Fibroblast of skin of scalp (primary cell): ENCODE data around the gene TOLLIP.
"Not testable (repeated sequence)": the region's sequence is repeated elsewhere in the genome, so short reads cannot be mapped to it uniquely, and the experiment has no call there.

Source experiments
- DNase-seq: peaks from one replicate; pipeline ENCODE4 v3.0.0-alpha.2; 2013

Gene TOLLIP

GRCh38 chr11:1343391-1344055, 34.1 kb upstream of the TOLLIP start:
- DNase-seq = no peak

DNA sequence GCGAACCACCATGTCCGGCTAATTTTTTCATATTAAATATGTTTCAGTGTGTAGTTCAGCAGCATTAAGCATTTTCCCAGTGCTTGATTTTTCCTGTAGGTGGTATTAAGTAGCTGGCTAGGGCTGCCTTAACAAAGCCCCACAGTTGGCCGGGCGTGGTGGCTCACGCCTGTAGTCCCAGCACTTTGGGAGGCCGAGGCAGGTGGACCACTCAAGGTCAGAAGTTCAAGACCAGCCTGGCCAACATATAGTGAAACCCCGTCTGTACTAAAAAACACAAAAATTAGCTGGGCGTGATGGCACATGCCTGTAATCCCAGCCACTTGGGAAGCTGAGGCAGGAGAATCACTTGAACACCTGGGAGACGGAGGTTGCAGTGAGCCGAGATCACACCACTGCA, 33.5 kb upstream of the TOLLIP start:
- no peak for DNase-seq

DNA sequence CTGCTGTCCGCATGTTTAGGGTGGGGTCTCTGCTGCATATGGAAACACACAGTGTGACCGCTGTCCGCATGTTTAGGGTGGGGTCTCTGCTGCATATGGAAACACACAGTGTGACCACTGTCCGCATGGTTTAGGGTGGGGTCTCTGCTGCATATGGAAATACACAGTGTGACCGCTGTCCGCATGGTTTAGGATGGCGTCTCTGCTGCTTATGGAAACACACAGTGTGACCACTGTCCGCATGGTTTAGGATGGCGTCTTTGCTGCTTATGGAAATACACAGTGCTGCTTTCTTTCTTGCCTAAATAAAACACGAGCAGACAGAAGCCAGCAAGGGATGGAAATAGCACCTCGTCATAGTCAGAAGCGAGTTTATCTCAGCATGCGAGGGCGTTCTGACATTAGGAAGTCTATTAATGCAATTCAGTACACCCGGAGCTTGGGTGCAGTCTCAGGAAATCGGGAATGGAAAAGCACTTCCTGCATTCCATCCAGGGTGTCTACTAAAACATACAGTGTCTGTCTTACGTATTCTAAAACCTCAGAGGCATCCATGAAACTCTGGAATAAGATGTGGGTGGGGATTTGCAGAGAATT, 32.6 kb upstream of the TOLLIP start:
- peak; percentile 42 for DNase-seq

- not testable (repeated sequence) for DNase-seq
Measured at GRCh38 chr11:1341226-1341625, 31.8 kb upstream of the TOLLIP start.

DNA sequence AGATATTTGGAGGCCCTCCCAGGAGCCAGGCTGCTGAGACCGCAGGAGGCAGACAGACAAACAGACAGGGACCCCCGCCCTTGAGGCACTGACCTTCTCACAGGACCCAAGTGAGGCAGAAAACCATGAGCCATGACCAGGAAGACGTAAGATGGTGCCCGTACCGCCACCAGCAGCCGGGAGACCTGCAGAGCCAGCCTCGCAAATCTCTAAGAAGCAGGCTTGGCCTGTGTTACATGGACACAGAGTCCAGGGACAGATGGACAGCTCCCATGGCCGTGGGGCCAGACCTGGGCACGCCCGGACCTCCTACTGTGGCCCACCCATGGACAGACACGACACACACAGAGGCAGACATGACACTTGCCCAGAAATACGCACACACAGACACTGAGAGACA, 30.7 kb upstream of the TOLLIP start:
- no peak for DNase-seq

DNA sequence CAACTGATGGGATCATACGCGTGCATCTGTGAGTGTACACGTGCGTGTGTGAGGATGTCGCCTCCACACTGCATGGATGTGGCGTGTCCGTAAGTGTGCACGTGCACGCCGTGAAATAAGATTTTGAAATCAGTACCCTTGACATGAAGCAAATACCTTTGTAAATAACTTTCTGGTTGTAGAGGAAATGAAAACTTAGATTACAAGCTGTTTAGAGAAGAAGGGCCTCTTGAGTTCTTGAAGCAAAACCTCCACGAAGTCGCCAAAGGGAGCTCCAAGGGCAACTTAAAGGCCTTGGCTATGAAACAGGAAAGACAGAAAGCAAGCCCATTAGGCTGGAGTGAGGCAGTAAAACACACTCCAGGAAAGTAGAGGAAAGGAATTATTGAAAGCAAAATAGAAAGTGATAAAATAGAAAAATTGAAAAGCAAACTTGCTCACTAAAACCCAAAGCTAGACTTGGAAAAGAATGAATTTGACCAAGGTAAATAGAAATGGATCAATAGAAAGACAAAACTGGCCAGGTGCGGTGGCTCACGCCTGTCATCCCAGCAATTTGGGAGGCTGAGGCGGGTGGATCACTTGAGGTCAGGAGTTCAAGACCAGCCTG, 29.7 kb upstream of the TOLLIP start:
- no peak for DNase-seq

- DNase-seq = no peak
Measured at GRCh38 chr11:1338201-1339065, 29.0 kb upstream of the TOLLIP start.

DNA sequence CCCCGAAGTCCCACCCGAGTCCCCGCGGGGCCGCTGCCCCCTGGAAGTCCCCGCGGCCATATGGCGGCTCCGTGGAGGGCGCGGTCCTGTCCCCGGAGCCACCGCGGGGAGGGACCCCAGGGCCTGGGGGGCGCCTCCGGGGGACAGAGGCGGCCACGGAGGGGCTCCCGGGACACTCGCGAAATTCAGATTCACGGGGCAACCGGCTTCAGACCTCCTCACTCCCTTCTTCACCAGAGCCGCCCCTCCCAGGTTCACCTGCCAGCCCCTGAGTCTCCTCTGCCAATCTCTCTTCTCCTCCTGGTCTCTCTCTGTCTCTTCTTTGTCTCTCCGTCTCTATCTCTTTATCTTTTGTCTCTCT, 28.2 kb upstream of the TOLLIP start:
- no peak for DNase-seq

GRCh38 chr11:1336836-1337646, 27.6 kb upstream of the TOLLIP start:
- no peak for DNase-seq

GRCh38 chr11:1335811-1336761, 26.7 kb upstream of the TOLLIP start:
- peak; percentile 71 for DNase-seq

DNA sequence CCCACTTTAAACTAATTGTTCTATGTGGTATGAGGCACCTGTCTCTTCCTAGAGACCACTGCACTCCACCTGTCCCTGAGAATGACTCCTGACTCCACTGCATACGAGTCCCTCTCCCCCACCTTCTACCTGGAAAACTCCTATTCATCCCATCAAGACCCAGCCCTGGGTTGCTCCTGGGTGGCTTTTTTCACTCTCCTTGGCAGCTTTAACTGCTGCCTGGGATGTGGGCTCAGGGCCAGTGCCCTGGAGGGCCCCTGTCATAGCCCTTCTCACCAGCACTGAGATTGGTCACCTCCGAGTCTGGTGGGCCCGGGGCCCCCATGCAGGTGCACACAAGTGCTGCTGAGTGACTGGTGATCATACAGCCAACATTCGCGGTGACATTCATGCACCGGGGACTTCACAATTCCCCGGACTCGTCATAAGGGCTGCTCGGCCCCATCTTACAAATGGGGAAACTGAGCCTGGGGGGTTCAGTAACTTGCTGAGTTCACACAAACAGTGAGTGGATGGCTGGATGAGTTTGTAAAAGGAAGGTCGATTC, 25.9 kb upstream of the TOLLIP start:
- no peak for DNase-seq

GRCh38 chr11:1333860-1334259, 24.4 kb upstream of the TOLLIP start:
- DNase-seq = no peak

DNA sequence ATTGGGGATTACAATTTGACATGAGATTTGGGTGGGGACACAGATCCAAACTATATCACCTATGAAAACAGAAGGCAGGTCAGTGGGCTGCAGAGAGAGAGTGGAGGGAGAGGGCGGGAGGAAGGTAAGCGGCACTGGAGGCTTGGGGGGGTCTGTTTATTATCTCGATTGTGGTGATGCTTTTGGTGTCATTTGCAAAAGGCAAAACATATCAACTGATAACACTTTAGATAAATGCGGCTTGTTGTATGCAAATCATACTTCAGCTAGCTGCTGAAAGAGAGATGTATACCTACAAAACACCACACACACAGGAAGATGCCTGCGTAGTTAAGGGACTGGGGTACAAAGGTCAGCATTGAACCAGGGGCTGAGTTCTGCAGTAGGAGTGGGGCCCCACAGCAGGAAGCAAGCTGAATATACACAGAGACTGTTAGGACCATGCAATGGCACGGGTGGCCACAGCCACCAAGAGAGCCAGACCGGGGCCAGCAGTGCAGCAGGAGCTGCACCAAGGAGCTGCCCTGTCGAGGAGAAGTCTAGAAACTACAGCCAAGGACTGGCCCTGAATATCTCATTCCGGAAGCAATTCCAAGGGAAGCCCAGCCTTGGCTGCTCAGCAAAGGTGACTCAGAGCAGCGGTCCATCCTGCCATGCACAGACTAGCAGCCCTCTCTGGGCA, 23.8 kb upstream of the TOLLIP start:
- no peak for DNase-seq

GRCh38 chr11:1330473-1330872, 21.0 kb upstream of the TOLLIP start:
- DNase-seq = no peak

GRCh38 chr11:1327064-1327460, 17.6 kb upstream of the TOLLIP start:
- no peak for DNase-seq

GRCh38 chr11:1326435-1327063, 17.1 kb upstream of the TOLLIP start:
- no peak for DNase-seq

DNA sequence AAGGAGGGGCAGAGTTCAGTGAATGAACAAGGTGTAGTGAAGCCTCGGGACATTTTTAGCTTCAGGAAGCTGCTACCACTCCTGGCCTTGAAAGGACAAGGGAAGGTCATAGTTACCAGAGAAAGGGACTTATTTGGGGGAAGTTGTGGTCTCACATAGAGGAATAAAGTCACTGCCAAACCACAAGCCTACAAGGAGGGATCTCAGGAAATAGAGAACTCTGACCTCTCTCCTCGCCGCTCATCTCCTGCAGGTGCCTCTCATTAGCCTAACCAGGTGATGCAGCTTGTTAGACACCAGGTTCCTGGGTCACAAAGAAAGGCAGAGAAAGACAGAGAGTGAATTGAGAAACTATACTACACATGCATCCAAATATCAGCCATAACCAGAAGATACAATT, 14.3 kb upstream of the TOLLIP start:
- DNase-seq = no peak

DNA sequence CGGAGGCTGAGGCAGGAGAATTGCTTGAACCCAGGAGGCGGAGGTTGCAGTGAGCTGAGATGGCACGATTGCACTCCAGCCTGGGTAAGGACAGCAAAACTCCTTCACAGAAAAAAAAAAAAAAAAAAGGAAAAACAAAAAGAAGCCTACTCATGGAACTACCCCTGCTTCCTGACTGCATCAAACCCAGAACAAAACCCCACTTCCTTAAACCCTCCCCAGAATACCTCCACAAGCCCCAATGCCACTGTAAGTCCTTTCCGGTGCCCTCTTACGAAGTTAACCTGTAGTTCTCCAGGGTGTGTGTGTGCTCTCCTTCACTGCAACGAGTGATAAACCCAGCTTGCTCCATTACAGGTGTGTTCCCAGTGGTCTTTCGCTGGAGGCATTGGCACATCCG, 8.6 kb upstream of the TOLLIP start:
- DNase-seq = no peak

DNA sequence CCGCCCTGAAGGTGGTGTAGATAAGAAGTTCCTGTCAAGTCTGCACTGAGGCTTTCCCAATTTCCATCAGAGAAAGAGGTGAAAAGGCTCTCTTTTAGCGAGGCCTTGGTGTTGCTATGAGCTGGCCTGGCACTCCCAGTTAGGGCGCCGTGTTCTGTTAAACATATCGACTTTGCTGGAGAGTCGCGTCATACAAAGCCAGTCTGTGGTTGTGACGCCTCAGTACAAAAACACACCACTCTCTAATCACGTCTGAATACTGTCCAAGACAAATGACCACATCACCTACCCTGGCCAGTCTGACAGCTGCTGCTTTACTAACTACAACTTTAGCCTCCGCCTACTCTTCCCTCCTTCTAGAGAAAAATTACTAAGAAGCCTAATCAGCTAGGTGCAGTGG, 8.0 kb upstream of the TOLLIP start:
- DNase-seq = no peak
